Keratinocyte (primary cell): ENCODE data around the gene GOLGA6A. TPM values are rescaled to one million over a fixed set of nuclear protein-coding genes. Genes with fewer than 3 reads are reported as not detected.
"Not testable (repeated sequence)": the region's sequence is repeated elsewhere in the genome, so short reads cannot be mapped to it uniquely, and the experiment has no call there.

Experiments used
- DNase-seq: peaks from one replicate; pipeline ENCODE4 v3.0.0-alpha.2; 2011; ENCODE audit warnings: low read depth, missing footprints, low spot score
- FAIRE-seq: peaks from 2 replicates; lab custom pipeline; 2011; peaks lifted over from hg19 to GRCh38; lab: Jason Lieb, UNC
- H2AFZ ChIP-seq: 2 replicates; pipeline ENCODE4 v1.6.0; 2012; ENCODE audit warnings: low read length, control low read depth, inconsistent platforms; ENCODE audit not compliant: control insufficient read depth
- H3K27ac ChIP-seq: 2 replicates; pipeline ENCODE4 v1.5.1; 2011; ENCODE audit warnings: low read length; ENCODE audit not compliant: control insufficient read depth, insufficient read depth
- H3K27me3 ChIP-seq: 3 replicates; pipeline ENCODE4 v1.6.0; 2011; ENCODE audit warnings: low read length; ENCODE audit not compliant: control insufficient read depth, insufficient read depth; ENCODE audit errors: extremely low read depth
- H3K36me3 ChIP-seq, 2 experiments: 2 replicates in 1 of 2; 3 replicates in 1 of 2; pipeline ENCODE4 v1.5.1; 2011; ENCODE audit warnings: low read length in 2 of 2, mild to moderate bottlenecking in 1 of 2; ENCODE audit not compliant: control insufficient read depth in 2 of 2, insufficient read depth in 2 of 2; ENCODE audit errors: extremely low read depth in 1 of 2
- H3K4me1 ChIP-seq: 3 replicates; pipeline ENCODE4 v1.5.1; 2011; ENCODE audit warnings: low read length; ENCODE audit not compliant: control insufficient read depth, insufficient read depth; ENCODE audit errors: extremely low read depth
- H3K4me2 ChIP-seq: 3 replicates; pipeline ENCODE4 v1.6.0; 2011; ENCODE audit warnings: low read depth, low read length; ENCODE audit not compliant: control insufficient read depth, insufficient read depth; ENCODE audit errors: extremely low read depth
- H3K4me3 ChIP-seq, 3 experiments: fragments of 200-600 bp in 1 of 3; sonication (generic) in 1 of 3; 2 replicates in 2 of 3; 3 replicates in 1 of 3; pipeline ENCODE4 v1.5.1; 2011 to 2016; ENCODE audit warnings: low read length in 3 of 3, mild to moderate bottlenecking in 3 of 3, control low read depth in 2 of 3, inconsistent platforms in 1 of 3, low read depth in 1 of 3, mixed read lengths in 1 of 3, mixed run types in 1 of 3, moderate library complexity in 1 of 3; ENCODE audit not compliant: control insufficient read depth in 2 of 3, insufficient read depth in 2 of 3; ENCODE audit errors: extremely low read depth in 1 of 3
- H3K79me2 ChIP-seq: 2 replicates; pipeline ENCODE4 v1.6.0; 2012; ENCODE audit warnings: low read length; ENCODE audit not compliant: control insufficient read depth, insufficient read depth
- H3K9ac ChIP-seq: 3 replicates; pipeline ENCODE4 v1.6.0; 2011; ENCODE audit warnings: low read length; ENCODE audit not compliant: control insufficient read depth, insufficient read depth; ENCODE audit errors: extremely low read depth
- H3K9me1 ChIP-seq: 3 replicates; pipeline ENCODE4 v1.6.0; 2011; ENCODE audit warnings: low read length; ENCODE audit not compliant: control insufficient read depth, insufficient read depth; ENCODE audit errors: extremely low read depth
- H3K9me3 ChIP-seq: 2 replicates; pipeline ENCODE4 v1.5.1; 2012; ENCODE audit warnings: low read depth, low read length; ENCODE audit not compliant: control insufficient read depth
- H4K20me1 ChIP-seq: 3 replicates; pipeline ENCODE4 v1.6.0; 2011; ENCODE audit warnings: low read length; ENCODE audit not compliant: control insufficient read depth, insufficient read depth; ENCODE audit errors: extremely low read depth
- CTCF ChIP-seq, 3 experiments: IDR thresholded peaks in 1 of 3; conservative IDR thresholded peaks in 1 of 3; optimal IDR thresholded peaks in 1 of 3; 2 replicates in 2 of 3; 3 replicates in 1 of 3; pipeline versions ENCODE3 to v1.5.1; 2011; ENCODE audit warnings: low read length in 3 of 3, mild to moderate bottlenecking in 3 of 3, moderate library complexity in 2 of 3, control low read depth in 1 of 3, inconsistent platforms in 1 of 3; ENCODE audit not compliant: insufficient read depth in 2 of 3; ENCODE audit errors: extremely low read depth in 1 of 3
- EZH2 ChIP-seq: IDR thresholded peaks from one replicate; pipeline ENCODE4 v1.6.1; 2012; ENCODE audit warnings: inconsistent platforms, mild to moderate bottlenecking, low read length, moderate library complexity
- dilution Hi-C: fragments of 300-500 bp; cut with MboI; formaldehyde crosslinking; loops from one replicate; pipeline ENCODE4 v1.7.0; 2020; ENCODE audit warnings: low sequenced_read_pairs; ENCODE audit not compliant: extremely low pct_ligation_motif_present
- polyA minus RNA-seq, 3 experiments: library from RNA; depleted of rRNA, polyadenylated mRNA; stranded (reverse); fragments of >200 nt; gene quantifications; 1 replicate in 1 of 3; 2 replicates in 1 of 3; 3 replicates in 1 of 3; pipeline ENCODE4 v1.2.3, GENCODE V29; 2011
- polyA plus RNA-seq, 5 experiments: library from polyadenylated mRNA; depleted of rRNA in 3 of 5; stranded (reverse) in 3 of 5; stranded (forward) in 1 of 5; unstranded in 1 of 5; fragments of >200 nt; gene quantifications; 1 replicate in 1 of 5; 2 replicates in 3 of 5; 3 replicates in 1 of 5; pipeline versions ENCODE4 v1.2.1 to v1.2.3, GENCODE V29; 2011 to 2012; ENCODE audit warnings: missing spikeins in 2 of 5, low read depth in 1 of 5, low replicate concordance in 1 of 5

GOLGA6A gene
- polyA plus RNA-seq (not detected in 3 replicates), polyA minus RNA-seq (not detected in 3 replicates)
- polyA plus RNA-seq (2011; ENCODE audit: low read depth) = not detected
- not detected in 2 replicates for polyA plus RNA-seq (2011; cell fraction: cytosol; rRNA removed)
- not detected in 2 replicates for polyA plus RNA-seq (2011; cell fraction: nucleus; rRNA removed)
- 0.21 TPM in 1 of 2 replicates, not detected in the other for polyA plus RNA-seq (2012; ENCODE audit: low replicate concordance)
- not detected for polyA minus RNA-seq (2011; cell fraction: cytosol; rRNA and poly(A)+ RNA removed)
- polyA minus RNA-seq (2011; cell fraction: nucleus; rRNA and poly(A)+ RNA removed) = not detected in 2 replicates

GRCh38 chr15:74082450-74082849, at the start of gene GOLGA6A:
GOLGA6A (minus strand) TSS chr15:74082550; CDS start chr15:74082509, 41 bp downstream.
- FAIRE-seq, H3K9ac ChIP-seq, H3K4me2 ChIP-seq, H3K4me3 ChIP-seq, H3K9me3 ChIP-seq, DNase-seq, H3K27ac ChIP-seq, H3K4me1 ChIP-seq, H3K27me3 ChIP-seq, H3K36me3 ChIP-seq, H2AFZ ChIP-seq, H4K20me1 ChIP-seq, H3K9me1 ChIP-seq, H3K79me2 ChIP-seq, dilution Hi-C loops: not testable (repeated sequence)

- Histone ChIP-seq H3K9me3 (no peaks in the 10 kb centered on the region), H2AFZ (no peak overlapping the region), H3K27me3 (peaks cover 91% of the 10 kb centered on the region), H3K4me1 (peaks cover 10% of the 10 kb centered on the region), H3K27ac (no peak overlapping the region), H4K20me1 (peaks cover 4% of the 10 kb centered on the region), H3K79me2 (no peaks in the 10 kb centered on the region), H3K4me2 (no peak overlapping the region), H3K9me1 (no peaks in the 10 kb centered on the region), H3K4me3 (no peak overlapping the region), H3K36me3 (no peaks in the 10 kb centered on the region), H3K9ac (no peak overlapping the region)
- no peak for DNase-seq
- FAIRE-seq = no peak
- TF ChIP-seq EZH2 (no peak), CTCF (optimal IDR thresholded peaks at IDR 0.05 in 1 of 3, IDR thresholded peaks at IDR 0.05 in 1 of 3, conservative IDR thresholded peaks at IDR 0.05 in 1 of 3; ENCODE audit: extremely low read depth in 1 of 3, insufficient read depth in 2 of 3, low read length in 3 of 3) (no peak)
- dilution Hi-C loops = no loop called here
Observed at GRCh38 chr15:74131628-74132413, 49.5 kb upstream of the GOLGA6A start.
